LHCN-M2 (cell line): Measurements from ENCODE around the gene CHST8. TPM values are rescaled to one million over a fixed set of nuclear protein-coding genes. Genes with fewer than 3 reads are reported as not detected.
"Not testable (repeated sequence)": the region's sequence is repeated elsewhere in the genome, so short reads cannot be mapped to it uniquely, and the experiment has no call there.

Experiments used
- DNase-seq: peaks from one replicate; pipeline ENCODE4 v3.0.0-alpha.2; 2012; ENCODE audit warnings: low read depth
- total RNA-seq: library from RNA; depleted of rRNA; stranded (reverse); fragments of >200 nt; gene quantifications from 2 replicates; pipeline ENCODE4 v1.2.3, GENCODE V29; 2014

Gene CHST8
- total RNA-seq, 1 experiment from 2014 or later = not detected

DNA sequence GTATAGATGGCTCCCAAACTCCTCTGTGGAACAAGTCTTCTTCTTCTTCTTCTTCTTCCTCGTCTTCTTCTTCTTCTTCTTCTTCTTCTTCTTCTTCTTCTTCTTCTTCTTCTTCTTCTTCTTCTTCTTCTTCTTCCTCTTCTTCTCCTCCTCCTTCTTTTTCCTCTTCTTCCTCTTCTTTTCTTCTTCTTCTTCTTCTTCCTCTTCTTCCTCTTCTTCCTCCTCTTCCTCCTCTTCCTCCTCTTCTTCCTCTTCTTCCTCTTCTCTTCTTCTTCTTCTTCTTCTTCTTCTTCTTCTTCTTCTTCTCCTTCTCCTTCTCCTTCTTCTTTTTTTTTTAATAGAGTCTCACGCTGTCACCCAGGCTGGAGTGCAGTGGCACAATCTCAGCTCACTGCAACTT is 3.4 kb upstream of the CHST8 start:
- DNase-seq = not testable (repeated sequence)

DNA sequence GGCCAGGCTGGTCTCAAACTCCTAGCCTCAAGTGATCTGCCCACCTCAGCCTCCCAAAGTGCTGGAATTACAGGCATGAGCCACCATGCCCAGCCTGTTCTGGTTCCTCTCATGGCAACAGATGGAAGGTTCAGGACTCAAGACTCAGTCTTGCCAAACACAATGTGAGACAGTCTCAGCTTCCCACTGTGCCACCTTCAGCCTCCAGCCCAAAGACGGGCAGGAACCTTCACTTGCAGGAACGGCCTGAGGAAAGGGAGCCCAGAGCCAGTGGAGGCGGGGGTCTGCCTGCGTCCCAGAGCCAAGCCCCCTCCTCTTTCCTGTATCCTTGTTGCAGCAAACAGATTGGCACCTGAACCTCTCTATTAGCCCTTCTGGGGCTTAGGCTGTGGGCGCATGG is 2.9 kb upstream of the CHST8 start:
- DNase-seq = no peak

DNA sequence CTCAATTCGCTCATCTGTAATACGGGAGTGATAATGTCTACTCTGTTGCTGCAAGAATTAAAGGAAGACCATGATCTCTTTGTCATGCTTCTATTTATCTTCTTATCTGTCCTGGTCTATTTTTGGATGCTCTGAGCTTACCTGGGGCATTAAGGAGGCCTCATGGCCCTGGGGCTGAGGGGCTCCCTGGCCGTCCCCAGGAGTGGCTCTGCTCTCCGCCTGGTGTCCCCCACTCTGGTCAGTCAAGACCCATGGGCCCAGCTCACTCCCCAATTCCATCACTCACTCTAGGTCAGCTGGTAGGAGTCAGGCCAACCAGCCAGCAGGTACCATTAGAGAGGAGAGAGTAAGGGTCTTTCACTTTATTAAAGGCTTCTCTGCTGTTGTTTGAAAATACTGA is 1.1 kb upstream of the CHST8 start:
- DNase-seq = no peak

DNA sequence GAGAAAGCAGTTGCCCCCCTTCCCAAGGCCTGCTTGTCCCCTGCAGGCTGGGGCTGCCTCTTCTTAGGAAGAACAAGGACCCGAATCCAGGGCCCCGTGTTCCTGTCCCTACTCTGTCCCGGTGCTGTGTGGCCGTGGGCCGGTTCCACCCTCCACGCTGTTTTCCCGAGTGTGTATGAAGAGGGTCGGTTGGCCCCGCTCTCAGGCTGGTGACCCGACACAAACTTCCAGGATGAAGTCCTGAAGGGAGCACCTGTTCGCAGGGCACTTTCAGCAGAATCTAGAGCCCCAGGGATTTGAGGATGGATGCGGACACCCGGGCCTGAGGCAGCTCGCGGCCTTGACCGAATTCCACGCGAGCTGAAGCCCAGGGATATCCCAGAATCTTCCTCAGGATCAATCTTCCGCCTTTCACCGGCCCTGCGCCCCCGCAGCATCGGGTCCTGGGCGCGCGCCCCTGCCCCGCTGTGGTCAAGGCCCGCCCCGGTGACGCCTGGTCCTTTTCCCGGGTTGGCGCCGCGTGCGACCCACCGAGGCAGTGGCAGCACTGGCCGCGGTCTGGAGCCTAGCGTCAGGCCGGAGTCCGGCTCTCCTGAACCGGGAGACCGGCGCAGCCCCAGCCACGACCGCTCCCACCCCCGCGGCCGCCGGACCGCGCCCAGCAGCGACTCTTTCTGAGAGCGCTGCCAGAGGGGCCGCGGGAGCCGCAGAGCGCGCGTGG is 528 bp upstream of the CHST8 start:
- DNase-seq = no peak

DNA sequence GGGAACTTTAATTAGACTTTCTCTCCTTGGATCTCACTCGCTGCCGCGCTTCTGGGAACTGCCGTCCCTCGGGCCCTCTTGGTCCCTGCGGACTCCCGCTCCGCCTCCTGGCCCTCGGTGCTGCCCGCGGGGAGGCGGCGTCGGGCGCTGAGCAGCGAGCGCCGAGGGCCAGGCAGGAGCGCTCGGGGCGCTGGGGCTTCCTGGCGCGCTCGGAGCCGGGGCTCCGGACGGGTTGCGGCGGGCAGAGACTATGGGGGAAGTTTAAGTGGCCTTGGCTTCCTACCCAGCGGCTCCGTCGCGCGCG is 704 bp downstream of the CHST8 start:
- no peak for DNase-seq

DNA sequence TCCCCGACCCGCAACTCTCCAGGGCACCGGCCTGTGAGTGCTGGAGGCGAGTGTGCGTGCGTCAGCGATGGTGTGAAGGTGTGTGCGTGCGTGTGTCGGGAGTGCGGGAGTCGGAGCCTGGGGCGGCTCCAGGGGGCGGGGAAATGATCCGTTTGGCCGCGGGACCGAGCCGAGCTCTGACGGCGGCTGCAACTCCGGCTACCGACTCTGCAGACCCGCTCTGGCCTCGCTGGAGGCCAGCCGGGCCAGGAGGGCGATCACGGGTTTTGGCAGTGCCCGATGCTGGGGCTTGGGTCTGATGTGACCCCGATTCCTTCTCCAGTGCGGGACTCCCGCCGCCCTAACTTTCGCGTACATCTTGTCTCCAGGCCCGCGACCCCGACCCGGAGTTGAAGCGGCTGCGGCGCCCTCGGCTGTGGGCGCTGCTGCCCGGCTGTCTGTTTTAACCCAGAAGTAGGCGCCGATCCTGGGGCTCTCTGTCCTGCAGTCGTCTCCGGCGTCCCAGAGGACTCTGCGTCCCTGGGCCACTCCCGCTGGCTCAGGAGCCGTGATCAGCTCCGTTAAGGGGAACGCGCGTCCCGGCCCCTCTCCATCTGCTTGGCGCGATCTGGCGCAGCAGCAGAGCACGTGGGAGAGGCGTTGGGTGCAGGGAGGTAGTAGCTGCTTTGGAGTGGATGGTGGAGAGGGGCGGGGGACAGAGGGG is 1.2 kb downstream of the CHST8 start:
- DNase-seq = no peak

DNA sequence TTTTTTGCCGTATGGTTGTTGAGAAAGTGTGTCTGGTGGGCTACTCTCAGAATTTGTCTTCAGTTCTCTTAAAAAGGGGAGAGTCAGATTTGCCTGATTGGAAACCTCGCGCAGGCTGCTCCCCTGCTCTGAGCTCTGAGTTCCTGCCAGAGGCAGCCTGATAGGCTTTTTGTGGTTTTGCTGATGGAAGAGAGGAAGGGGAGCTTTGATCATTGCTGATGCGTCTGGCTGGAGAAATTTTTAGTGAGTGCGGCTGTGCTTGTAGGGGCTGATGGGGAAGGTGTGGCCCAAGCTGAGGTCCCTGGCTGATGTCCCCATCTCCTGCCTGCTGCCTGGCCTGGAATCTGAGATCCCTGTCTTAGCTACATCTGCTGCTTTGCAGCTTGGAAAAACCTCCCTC is 2.8 kb downstream of the CHST8 start:
- no peak for DNase-seq

DNA sequence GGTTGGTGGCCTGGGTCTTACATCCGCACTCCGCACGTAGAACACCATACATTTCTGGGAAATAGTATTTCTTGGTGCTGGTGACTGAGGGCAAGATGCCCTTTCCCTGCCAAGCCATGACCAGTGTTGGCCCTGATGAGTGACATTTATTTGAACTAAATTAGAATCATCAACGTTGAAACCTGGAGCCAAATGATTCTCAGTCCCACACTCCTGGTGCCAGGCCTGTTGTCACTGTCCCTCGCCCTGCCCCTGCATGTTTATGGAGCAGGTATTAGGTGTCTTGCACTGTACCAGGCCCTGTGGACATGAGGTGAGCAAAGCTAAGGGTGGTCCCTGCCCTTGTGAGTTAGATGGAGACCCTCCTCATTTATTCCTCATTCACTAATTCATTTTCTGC is 5.8 kb downstream of the CHST8 start:
- no peak for DNase-seq

DNA sequence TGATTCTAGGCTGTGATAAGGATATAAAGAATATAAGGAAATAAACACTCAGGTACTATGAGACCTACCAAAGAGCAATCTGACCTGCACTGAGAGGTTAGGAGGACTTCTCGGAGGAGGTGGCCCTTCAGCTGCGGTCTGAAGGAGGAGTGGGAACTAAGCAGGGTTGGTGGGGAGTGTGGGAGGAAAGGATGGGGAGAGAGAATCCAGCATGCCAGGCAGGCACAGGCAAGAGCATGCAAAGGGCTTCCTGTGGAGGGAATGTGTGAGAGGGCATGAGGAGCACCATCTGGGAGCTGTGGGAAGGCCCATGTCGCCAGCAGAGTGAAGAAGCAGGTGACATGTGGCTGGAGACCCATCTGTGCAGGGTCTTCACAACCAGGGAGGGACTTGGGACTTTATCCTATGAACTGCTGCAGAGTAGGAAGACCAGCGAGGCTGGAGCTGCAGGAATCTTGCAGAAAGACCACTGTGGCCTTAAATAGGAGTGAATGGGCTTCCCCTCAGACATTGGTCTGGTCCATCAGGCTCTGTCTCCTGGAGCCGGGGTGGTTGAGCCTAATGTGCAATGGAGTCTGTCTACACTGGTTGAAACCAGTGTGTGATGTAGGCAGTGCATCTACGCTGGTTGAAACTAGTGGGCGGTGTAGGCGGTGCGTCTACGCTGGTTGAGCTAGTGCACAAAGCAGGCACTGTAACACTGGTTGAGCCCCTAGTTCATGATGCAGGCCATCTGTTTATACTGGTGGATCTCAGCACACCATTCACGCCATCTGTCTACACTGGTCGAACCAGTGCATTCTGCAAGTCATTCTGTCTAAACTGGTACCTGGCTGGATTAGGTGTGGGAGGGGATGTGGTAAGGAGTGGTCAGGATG is 6.4 kb downstream of the CHST8 start:
- DNase-seq = no peak

DNA sequence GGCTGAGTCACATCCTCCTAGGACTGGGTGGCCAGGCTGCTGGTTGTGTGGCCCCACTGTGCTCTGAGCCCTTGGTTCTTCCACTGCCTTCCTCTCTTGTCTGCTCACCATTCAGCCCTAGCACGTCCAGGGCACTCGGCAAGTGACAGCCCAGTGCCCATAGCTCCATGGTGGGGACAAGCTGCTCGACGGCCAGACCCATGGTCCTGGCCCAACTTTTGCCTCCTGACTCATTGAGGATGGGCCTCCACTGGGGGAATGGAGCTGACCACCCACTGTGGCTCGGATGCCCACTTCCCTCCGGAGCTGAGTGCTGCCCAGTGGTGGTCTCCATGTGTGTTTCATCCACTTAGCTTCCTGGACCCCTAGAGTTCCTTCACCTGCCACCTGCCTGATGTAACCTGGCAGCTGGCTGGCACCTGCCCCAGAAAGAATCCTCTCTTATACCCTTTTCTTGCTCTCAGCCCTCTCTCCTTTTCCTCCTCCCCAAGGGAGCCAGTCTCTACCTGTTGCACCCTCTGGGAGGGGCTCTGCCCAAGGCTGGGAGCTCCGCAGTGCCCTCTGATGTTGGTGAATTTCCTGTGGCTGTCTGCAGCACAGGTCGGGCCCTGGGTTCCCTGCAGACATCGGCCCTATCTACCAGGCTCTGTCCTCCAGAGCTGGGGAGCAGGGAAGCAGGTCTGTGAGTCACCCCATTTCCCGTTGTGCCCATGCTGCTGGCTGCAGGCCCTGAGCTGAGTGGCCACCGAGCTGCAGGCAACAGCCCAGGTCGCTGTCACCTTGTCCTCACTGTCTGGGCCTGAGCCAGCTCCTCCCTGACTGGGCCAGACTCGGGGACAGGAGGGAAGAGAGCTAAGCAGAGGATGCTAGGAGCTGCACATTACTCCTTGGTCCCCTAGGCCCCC is 7.4 kb downstream of the CHST8 start:
- no peak for DNase-seq

DNA sequence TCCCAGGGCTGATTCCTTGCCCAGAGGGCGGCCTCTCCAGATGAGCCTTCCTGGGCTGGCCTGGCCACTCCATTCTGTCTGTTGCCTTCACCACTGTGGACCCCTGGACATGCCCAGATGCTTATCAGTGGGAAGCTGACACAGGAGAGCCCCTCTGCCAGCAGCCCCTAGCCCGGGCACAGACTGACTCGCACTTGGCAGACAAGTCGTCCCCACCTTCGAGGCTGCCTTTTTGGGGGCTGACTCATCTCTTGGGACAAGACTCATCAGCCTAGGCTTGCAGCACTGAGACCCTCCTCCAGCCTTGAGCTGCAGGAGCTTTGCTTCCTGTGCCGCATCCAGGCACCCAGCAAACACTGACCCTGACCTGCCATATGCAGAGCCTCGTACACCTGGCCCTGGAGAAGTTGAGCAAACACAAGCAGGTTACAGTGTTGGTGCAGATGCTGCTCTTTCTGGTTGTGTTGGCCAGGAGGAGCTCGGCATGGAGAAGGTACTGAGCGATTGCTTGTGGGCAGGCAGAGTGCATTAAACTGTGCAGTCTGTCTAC is 8.1 kb downstream of the CHST8 start:
- DNase-seq = no peak

DNA sequence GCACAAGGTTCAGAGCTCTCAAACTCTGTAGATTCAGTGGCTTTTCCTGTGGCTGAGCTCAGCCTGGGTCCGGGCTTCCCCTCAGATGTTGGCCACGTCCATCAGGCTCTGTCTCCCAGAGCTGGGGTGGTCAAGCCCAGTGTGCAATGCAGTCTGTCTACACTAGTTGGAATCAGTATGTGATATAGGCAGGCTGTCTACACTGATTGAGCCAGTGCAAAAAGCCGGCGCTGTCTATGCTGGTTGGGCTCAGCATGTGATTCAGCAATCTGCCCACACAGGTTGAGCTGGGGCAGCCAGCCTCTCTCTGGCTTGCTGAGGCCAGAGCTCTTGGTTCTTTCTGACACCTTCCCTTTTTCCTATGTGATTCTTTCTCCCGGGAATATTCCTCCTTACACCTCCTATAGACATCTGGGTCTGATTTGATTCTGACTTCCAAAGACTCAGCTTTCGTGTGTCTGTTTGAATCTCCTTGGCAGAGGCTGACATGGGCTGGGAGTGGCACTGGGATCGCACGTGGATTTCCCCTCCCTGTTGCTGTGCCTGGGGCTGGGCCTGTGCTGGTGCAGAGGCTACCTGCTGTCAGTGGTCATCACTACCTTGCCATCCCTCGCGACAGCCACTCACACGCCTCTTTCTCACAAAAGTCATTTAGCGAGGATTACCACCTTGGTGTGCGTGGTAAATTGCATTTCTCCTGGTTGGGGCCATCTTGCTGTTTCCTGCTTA is 9.3 kb downstream of the CHST8 start:
- DNase-seq = no peak

DNA sequence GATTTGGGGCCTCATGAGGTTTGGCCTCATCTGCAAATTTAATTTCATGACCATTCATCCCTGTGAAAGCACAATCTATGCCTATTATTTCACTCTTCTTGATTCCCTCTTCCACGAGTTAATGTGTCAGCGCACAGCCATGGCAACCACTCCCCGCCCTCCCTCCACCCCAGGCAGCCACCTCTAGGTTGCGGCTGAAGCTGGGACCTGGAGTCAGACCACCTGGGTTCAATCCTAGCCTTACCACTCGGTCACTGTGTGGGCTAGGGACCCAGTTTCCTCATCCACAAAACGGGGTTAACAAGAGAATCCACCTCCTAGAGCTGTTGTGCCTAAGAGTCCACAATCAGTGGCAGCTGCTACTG is 9.8 kb downstream of the CHST8 start:
- no peak for DNase-seq

DNA sequence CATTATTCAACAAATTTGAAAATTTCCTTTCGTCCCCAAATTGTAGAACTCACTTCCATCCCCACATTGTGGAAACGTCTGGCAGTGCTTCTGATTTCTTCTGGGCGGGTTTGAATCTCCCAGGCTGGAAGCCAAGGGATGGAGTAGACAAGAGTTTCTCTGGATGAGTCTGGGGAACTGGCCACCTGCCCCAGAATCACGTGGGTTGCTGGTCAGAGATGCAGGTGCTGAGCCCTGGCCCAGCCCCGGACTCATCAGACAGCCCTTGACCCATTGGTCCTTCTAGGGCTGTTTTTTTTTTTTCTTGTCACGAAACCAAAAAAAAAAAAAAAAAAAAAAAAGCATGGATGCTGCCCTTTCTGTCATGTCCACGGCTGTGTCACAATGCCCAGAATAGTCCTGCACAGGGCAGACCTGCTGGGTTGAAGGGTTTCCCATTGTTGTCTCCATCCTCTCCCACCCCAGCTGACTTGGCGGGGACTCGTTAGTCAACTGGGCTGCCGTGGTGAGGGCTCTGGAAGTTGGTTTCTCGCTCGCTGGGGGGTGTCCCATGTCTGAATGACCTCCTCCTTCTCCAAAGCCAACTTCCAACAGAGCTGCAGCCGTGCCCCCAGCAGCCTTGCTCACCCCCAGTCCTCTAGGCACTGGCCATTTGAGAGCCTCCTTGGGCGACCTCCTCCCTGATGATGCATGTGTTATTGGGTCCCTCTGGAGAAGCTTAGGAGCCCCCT is 12.8 kb downstream of the CHST8 start:
- DNase-seq = no peak

DNA sequence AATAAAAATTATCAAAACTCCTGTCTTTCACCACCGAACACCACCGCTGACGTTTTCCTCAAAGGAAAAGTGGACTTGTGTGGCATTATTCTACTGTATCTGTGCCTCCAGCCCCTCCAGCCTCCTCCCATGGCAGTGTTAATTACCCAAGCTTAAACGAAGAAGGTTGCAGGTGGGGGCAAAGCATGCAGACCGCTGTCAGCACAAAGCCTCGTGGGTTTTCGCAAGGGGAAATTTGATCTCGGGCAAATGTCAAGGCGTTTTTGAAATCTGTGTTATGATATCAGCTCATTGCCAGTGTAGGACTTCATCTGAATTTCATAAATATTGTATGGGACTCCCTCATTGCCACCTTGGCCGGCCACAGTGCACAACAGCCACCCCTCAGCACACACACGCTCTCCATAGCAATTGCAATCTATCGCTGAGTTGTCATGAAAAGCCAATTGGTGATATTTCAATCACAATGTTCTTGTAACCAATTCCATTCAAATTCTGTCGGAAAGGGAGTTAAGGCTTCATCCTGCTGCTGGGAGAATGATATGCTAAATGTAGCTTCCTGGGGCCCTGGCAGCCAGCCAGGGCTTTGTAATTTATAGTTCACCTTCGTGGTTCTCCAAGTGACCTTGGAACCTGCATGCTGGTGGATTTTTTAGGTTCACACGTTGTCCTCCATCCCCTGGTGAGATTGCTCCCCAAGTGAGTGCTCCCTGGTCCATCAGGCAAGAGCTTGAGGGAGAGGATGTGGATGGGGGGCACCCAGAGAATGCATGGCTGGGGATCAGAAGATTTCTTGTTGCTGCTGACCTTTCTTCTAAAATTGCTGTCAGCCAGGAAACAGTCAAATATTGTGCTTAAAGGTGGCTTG is 16.6 kb downstream of the CHST8 start:
- DNase-seq = no peak

DNA sequence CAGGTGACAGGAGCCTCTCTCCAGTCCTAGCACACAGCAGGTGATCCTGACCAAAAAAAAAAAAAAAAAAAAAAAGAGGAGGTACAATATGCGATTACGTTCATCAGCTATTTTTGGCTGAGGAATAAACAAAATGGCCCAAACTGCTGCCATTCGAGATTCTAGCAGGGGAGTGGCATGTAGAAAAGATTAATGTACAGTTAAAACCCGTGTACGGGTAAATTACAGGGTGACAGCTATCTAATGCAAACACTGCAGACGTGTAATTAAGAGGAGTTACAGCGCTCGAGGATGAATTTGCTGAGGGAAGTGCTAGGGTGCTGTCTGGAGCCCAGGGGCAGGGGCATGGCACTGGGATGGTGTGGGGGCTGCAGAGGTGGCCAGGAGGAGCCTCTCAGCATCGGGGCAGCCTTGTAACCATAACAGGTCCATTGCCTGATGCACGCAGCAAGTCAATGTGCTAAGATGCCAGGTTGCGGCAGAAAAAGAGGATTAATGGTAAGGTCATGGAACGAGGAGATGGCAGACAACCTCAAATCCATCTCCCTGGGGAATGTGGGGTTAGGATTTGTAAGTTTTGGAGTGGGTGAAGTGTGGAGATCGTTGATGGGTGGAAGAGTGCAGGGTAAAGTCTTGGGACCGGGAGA is 17.4 kb downstream of the CHST8 start:
- no peak for DNase-seq

DNA sequence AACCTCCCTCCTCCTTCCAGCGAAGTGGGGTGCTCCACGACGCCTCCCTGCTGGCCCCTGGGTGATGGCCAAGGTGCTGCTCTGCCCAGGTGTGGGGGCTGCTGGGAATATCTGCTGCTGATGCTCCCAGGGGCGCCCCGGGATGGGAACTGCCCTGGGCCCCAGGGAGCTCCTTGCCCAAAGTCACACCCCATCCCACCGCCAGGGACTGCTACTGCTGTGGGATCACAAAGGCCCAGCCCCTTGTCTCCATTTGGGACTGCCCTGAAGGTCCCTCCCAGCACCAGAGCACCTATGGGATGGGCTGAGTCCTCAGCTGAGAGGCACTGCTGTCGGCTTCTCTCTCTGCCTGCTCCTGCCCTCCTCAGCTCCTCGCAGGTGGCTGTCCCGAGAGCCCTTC is 19.0 kb downstream of the CHST8 start:
- DNase-seq = no peak

DNA sequence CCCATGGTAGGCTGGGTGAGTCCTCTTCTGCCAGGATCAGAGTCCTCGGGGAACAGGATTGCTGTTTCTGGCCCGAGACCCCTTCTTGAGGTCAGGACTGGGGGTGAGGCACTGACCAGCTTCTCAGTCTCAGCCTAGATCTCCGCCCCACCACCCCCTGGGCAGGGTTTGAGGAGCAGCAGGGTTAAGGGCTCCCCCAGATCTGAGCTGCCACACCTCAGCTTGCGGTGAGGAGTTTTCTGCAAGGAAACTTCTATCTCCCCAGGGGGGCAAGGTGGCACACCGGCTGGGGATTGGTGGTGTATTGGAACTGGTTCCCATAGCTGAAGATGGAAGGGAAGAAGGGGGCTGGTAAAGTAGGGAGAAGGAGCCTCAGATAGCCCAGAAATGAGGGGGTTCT is 19.5 kb downstream of the CHST8 start:
- no peak for DNase-seq
